HUDEP-2 (cell line): ENCODE measurements around the gene P2RY14.

Source experiments
- DNase-seq, 76 experiments: peaks; one replicate each; lab custom pipeline; 2025; ENCODE audit not compliant: unreplicated experiment in 76 of 76; lab: John Stamatoyannopoulos, UW

P2RY14 gene

DNA sequence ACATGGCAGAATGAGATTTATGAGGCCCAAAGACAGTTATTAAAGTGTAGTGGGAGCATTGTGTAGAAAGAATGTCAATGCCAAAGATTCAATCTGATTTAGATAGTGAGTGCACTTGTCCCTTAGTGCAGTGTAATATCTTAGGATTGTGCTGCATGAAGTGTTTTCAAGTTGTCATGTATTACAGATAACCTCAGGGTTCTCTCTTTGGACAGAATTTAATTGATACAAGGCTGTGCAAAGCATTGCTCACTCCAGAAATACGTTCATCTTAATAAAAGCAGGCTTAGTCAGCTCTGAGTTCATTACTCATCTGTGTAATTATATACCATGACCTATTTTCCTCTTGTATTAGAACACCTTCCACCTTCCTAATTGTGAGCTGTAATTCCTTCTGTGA is 59.3 kb downstream of the P2RY14 start:
- no peak for DNase-seq

- no peak for DNase-seq
These were observed 60.2 kb downstream of the P2RY14 start for GRCh38 chr3:151218136-151218535.

DNA sequence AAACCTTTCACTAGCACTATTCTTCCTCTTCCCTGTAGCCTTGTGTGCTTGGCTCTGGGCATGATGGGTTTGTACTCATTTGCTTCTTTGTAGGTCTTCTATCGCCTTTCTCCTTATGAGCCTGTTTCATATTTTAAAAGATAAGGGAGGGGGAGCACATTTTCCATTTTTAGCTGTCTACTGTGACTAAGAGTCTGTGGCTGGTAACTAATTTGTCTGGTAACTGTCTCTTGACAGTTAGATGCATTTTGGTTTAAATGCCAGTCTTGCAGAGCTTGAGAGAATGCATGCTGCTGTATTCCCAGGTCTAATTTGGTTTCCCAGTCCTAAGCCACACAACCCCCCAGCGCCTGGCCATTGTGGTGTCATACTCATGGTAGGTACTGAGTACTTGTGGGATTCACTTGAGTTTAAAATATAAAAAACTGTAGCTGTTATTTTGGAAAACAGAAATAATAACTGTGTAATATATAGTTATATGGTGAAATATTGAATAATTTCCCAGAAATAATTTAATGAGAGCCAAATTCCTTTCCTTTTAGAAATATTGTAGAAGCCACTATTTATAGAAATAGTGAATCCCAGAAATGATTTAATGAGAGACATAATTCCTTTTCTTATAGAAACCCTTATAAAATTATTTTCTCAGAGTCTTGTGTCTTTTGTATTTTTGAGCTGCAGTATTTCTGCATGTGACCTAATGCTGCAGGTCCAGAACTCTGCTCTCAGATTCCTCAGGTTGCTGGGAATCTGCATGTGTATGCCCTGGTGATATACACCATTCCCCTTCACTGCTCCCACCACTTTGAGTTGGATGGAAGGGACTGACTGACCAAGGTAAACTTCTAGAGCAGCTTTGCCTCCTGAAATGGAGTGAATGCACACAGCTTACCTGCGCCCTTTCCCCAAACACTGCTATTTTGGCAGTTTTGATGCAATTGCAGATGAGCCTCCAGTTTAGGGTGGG is 61.4 kb downstream of the P2RY14 start:
- no peak for DNase-seq

- DNase-seq: no peak
These were observed 63.9 kb downstream of the P2RY14 start for GRCh38 chr3:151214459-151214858.

DNA sequence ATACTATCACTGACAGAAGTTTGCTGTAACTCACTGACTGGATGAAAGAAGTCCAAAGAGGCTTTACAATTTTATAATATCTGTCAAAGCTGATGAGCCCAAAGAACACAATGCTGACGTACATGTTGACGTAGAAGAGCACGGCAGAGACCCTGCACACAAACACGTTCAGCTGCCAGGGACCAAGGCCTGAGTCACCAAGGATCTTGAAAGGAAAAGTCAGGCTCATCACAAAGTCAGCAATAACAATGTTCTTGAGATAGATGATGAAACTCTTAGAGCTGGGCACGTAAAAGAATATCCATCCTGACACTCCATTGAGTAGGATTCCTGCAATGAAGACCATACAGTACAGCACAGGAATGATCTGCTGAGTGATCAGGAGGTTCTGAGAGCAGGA is 64.5 kb downstream of the P2RY14 start:
- no peak for DNase-seq

- DNase-seq: no peak
These were observed 65.2 kb downstream of the P2RY14 start for GRCh38 chr3:151213151-151213550.

DNA sequence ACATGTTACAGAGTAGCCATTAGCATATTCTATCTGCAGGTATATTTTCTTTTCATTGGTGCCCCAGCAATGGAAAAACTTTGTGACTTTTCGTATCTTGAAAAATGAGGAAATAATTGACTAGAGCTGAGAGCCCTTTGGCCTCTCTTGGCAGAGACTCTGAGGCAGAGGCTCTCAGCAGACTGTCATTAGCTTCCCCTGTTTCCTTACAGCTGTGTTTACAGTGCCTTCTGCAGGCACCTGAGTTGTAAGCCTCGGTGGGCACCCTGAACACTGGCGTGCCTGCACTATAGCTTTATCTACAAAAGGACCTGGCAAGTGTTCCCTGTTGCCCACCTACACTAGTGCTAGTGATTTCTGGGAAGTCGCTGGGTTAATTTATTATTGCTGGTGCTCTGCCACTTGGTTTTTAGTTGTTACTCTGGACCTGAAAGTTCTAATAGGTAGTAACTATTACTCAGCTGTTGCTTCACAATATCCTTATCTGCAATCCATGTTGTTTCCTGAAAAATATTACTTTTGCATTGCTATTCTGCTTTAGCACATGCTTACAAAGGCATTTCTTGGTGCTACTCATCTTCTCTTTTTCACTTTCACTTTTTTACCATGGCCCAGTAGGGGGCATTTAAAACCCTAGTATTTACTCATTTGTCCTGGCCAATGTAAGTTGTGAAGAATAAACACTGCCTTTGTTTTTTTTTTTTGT is 67.5 kb downstream of the P2RY14 start:
- DNase-seq: no peak

GRCh38 chr3:151209654-151210053 is 68.7 kb downstream of the P2RY14 start:
- no peak for DNase-seq

GRCh38 chr3:151206201-151206600 is 72.1 kb downstream of the P2RY14 start:
- DNase-seq: no peak

GRCh38 chr3:151205482-151205881 is 72.9 kb downstream of the P2RY14 start:
- DNase-seq: no peak

DNA sequence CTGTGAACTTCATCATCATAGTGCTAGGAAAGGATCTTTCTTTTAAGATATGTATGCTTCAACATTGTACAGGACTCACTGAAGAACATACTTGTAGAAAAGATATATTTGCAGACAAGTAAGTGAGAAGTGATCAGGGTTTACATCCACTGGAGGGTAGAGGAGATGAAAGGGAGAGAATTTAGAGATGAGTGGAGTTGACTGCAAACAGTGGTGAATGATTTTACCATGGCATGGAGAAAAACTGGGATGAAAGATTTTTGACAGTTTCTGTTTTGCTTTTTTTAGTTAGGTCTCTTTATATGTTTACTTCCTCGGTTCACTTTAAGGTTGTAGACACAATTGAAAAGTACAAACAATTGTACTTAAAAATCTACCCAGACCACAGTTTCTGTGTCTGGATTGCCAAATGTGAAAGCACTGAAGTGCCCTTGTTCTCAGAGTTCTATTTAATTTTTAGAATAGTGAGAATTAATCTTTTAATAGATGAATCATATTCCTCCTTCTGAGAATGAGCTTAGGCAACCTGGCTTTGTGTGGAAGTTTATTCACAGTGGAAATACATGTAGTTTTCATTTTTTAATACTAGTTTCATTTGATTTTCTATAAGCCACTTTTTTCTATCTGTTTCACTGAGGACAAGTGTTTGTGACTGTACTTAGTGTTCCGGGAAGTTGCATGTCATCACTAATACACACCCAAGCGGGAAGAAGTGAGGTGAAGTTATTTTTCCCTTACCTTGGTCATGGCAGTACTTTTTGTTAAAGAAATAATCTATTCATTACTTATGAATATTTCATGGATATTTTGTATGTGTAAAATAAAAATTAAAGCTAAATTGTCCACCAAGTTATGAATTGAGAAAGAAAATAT is 73.6 kb downstream of the P2RY14 start:
- DNase-seq: no peak

GRCh38 chr3:151203051-151203420 is 75.3 kb downstream of the P2RY14 start, which contains the start of gene GPR171:
Gene GPR171, minus strand, starts transcription at chr3:151203216. Its CDS starts 3,830 bp downstream, at chr3:151199386.
- no peak for DNase-seq

GRCh38 chr3:151201051-151201730 is 77.2 kb downstream of the P2RY14 start:
- DNase-seq: no peak

- no peak for DNase-seq
These were observed 77.8 kb downstream of the P2RY14 start for GRCh38 chr3:151200586-151200985.

DNA sequence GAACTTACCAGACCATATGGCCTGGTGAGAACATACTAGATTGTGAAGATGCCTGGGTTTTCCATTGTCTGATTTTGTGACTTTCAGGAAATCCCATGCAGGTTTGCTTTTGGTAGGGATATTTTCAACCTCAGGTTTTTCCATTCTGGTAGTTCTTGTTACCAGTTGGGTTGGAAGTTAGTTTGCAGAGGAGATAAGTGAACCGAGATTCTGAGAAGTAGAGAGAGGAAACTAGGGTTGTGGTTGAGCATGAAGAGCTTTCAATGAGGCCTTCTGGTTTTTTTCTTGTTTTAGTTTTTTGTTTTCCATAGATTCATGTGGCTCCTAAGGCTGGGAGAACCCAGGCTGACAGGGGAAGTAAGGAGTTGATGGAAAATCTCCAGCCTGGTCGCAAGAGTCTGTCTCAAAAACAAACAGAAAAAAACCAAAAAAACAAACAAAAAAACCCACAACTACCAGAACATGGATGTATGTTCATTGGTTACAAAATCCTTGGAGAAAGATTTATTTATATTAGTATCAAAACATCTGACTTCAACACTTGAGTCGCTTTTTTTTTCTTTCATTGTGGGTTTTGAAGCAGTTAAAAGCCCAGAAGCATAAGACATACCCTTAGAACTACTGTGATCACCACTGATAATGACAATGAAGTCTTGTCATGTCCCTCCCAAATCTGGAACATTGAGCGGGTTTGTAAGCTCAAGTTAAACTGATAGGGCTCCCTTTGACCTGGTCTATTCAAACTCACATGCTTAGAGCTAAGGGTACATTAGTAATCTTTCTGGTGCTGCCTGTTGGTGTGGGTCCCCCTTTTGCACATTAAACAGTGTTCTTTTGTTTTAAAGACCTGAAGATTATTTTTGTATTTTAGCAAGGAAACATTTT is 78.5 kb downstream of the P2RY14 start:
- no peak for DNase-seq

DNA sequence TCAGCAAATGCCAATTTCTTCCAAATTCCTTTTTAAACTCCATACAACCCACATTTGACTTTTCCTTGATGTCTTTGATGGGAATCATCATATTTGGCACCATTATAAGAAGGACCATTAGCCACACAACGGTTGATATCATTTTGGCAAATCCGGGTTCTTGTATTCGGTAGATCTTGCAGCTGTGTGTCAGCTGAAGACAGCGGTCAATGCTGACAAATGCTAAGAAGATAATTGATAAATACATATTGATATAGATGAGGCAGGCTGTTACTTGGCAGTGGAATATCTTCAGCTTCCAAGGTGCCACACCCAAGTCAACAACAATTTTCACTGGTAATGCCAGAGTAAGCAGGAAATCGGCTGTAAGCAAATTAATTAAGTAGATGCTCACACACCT is 79.5 kb downstream of the P2RY14 start:
- DNase-seq: no peak

DNA sequence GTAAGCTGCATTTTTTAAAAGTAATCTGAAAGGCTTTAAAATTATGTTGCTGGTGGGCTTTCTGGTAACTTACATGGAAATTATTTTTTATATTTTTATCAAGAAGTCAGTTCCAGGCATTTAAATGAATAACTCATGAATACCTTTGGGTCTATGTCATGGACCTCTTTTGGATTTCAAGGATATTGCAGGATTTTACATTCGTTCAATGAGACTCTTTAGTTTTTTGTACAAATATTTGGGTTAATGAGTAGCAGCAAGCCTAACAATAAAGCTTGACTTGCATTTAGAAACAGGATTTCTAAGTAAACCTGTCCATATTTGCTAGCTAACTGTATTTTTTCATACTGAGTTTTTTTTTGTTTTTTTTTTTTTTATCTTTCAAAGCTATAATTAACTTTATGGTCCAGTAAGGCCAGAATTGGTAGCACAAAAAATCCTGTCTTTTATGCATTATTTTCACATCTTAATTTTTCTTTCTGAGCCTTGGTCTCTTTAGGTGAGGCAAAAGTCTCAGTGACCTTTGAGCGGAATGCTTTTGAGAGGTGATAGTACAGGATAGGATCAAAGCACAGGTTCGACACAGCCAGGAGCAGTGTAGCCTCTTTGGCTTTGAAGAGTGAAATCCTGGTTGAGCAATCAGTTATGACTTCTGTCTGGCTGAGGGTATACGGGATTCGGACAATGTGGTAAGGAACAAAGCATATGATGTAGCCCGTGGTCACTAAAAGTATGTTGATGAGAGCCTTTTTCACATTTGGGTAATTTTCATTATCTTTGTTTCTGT is 80.2 kb downstream of the P2RY14 start:
- no peak for DNase-seq

DNA sequence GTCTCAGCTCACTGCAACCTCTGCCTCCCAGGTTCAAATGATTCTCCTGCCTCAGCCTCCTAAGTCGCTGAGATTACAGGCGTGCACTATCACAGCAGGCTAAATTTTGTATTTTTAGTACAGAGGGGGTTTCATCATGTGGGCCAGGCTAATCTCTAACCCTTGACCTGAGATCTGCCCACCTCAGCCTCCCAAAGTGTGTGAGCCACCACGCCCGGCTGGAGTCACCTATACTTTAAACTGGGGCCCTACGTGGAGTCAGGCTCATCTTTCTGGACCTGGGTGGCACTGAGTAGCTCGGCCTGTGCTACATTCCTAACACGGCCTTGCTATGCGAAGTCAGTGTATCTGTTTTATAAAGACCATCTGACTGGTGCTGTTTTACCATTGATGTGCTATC is 81.1 kb downstream of the P2RY14 start:
- DNase-seq: no peak

GRCh38 chr3:151196434-151196833 is 81.9 kb downstream of the P2RY14 start:
- no peak for DNase-seq
